Activated CD8-positive, alpha-beta T cell treated with anti-CD3 and anti-CD28 coated beads for 36 hours (primary cell): ENCODE data around the gene DGKZ. TPM values are rescaled to one million over a fixed set of nuclear protein-coding genes. Genes with fewer than 3 reads are reported as not detected.
"Not testable (repeated sequence)": the region's sequence is repeated elsewhere in the genome, so short reads cannot be mapped to it uniquely, and the experiment has no call there.

Experiments used
- ATAC-seq: fragments of 200-7000 bp; cut with Tn5 transposase; one replicate; pipeline ENCODE4 v1.10.0; 2021; ENCODE audit warnings: mild to moderate bottlenecking, moderate library complexity
- CTCF ChIA-PET: fragments of 350-600 bp; sonication (Branson Sonifier 250); formaldehyde crosslinking; loops from one replicate; lab custom pipeline; 2021; ENCODE audit warnings: antibody characterized with exemption; lab: Charles Lee
- POLR2A ChIA-PET: fragments of 350-600 bp; sonication (Branson Sonifier 250); formaldehyde crosslinking; loops from one replicate; lab custom pipeline; 2021; ENCODE audit warnings: antibody characterized with exemption; lab: Charles Lee
- DNase-seq: peaks from one replicate; pipeline ENCODE4 v3.0.0-alpha.2; 2020
- H3K27ac Mint-ChIP-seq: one replicate; pipeline ENCODE4 v1.8.0; 2021; ENCODE audit warnings: mild to moderate bottlenecking, mixed read lengths
- H3K27me3 Mint-ChIP-seq: one replicate; pipeline ENCODE4 v1.8.0; 2021; ENCODE audit warnings: mixed read lengths
- H3K36me3 Mint-ChIP-seq: one replicate; pipeline ENCODE4 v1.8.0; 2021; ENCODE audit warnings: low read depth, mixed read lengths
- H3K4me1 Mint-ChIP-seq: one replicate; pipeline ENCODE4 v1.8.0; 2021; ENCODE audit warnings: low read depth, mixed read lengths
- H3K4me3 Mint-ChIP-seq: one replicate; pipeline ENCODE4 v1.8.0; 2021; ENCODE audit warnings: mild to moderate bottlenecking, moderate library complexity, mixed read lengths
- H3K9me3 Mint-ChIP-seq: one replicate; pipeline ENCODE4 v1.8.0; 2021; ENCODE audit warnings: mixed read lengths
- intact Hi-C: fragments of 100-400 bp; cut with micrococcal nuclease; formaldehyde crosslinking; loops from one replicate; pipeline ENCODE4 v1.10.0; 2022
- total RNA-seq, 2 experiments: library from RNA; stranded (reverse); gene quantifications; one replicate each; pipeline ENCODE4 v1.2.3, GENCODE V29; 2021
- TF ChIP-seq, protein P1 (sequence below): fragments of 200-600 bp; IDR thresholded peaks from one replicate; pipeline ENCODE4 v1.8.0; 2022; ENCODE audit warnings: antibody characterized with exemption, mild to moderate bottlenecking

DGKZ gene
- total RNA-seq, 2 experiments from 2014 or later: 94.4 to 94.9 TPM

DNA sequence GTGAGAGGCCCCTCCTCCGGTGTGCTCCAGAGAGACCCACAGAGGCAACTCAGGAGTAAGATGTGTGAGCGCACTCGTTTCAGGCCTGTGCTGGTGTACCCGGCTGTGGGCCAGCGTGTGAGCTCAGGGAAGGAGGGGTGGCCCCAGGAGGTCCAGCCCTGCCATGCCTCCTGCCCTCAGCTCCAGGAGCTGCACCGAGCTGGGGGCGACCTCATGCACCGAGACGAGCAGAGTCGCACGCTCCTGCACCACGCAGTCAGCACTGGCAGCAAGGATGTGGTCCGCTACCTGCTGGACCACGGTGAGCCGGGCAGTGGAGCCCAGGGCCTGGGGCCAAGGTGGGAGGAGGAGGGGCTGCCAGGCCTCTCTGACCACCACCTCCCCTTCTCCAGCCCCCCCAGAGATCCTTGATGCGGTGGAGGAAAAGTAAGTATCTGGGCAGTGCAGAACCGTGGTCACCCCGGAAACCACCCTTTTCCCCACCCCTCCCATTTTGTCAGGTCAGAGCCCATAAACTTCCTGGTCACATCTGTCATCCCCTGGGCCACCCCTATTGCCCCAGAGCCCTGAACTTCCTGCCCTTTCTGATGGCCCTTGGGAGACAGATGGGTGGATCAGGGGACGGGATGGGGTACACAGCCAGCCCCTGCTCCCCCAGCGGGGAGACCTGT, 31.7 kb downstream of the DGKZ start:
- Mint-ChIP-seq H3K27ac (peak overlapping the region; percentile 34), H3K36me3 (peaks cover 18% of the 10 kb centered on the region), H3K4me1 (peaks cover 15% of the 10 kb centered on the region), H3K9me3 (no peaks in the 10 kb centered on the region), H3K27me3 (peaks cover 5% of the 10 kb centered on the region), H3K4me3 (no peak overlapping the region)
- intact Hi-C loops: no loop called here
- DNase-seq (no peak), ATAC-seq (no peak)
- ChIA-PET CTCF (interaction anchor here (1.5 to 4.6 kb wide), 3 partner anchors 10 to 27 kb away, joined by 6 to 22 read pairs (median 9); no protein-coding TSS in a partner anchor), POLR2A (interaction anchor here (0.7 to 1.4 kb wide), 7 partner anchors 9 to 136 kb away, joined by 3 read pairs; no protein-coding TSS in a partner anchor)
- TF ChIP-seq, protein P1, sequence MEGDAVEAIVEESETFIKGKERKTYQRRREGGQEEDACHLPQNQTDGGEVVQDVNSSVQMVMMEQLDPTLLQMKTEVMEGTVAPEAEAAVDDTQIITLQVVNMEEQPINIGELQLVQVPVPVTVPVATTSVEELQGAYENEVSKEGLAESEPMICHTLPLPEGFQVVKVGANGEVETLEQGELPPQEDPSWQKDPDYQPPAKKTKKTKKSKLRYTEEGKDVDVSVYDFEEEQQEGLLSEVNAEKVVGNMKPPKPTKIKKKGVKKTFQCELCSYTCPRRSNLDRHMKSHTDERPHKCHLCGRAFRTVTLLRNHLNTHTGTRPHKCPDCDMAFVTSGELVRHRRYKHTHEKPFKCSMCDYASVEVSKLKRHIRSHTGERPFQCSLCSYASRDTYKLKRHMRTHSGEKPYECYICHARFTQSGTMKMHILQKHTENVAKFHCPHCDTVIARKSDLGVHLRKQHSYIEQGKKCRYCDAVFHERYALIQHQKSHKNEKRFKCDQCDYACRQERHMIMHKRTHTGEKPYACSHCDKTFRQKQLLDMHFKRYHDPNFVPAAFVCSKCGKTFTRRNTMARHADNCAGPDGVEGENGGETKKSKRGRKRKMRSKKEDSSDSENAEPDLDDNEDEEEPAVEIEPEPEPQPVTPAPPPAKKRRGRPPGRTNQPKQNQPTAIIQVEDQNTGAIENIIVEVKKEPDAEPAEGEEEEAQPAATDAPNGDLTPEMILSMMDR: no peak

DNA sequence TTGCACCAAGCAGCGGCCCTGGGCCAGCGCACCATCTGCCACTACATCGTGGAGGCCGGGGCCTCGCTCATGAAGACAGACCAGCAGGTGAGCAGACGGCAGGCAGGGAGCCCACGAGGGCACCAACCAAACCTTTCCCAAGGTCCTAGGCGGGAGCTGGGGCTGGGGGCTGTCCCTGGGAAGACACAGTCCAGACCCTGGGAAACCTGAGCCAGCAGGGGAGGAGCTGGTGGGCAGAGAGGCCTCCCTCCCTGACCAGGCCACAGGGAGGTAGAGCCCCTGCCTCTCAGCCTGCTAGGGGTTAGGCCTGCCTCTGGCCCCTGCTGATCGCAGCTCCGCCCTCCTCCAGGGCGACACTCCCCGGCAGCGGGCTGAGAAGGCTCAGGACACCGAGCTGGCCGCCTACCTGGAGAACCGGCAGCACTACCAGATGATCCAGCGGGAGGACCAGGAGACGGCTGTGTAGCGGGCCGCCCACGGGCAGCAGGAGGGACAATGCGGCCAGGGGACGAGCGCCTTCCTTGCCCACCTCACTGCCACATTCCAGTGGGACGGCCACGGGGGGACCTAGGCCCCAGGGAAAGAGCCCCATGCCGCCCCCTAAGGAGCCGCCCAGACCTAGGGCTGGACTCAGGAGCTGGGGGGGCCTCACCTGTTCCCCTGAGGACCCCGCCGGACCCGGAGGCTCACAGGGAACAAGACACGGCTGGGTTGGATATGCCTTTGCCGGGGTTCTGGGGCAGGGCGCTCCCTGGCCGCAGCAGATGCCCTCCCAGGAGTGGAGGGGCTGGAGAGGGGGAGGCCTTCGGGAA, 32.4 kb downstream of the DGKZ start:
- DNase-seq, ATAC-seq, H3K9me3 Mint-ChIP-seq, intact Hi-C loops, H3K4me3 Mint-ChIP-seq, H3K27me3 Mint-ChIP-seq: not testable (repeated sequence)
- POLR2A ChIA-PET: interaction anchor here (0.9 to 2.2 kb wide), 6 partner anchors 11 to 137 kb away, joined by 3 to 7 read pairs (median 3); partner anchors contain the start of gene CHRM4
- H3K36me3 Mint-ChIP-seq: peaks cover 18% of the 10 kb centered on the region
- H3K4me1 Mint-ChIP-seq: peaks cover 15% of the 10 kb centered on the region
- peak overlapping the region; percentile 34 for H3K27ac Mint-ChIP-seq
- CTCF ChIA-PET: interaction anchor here (4.6 kb wide), 1 partner anchor 28 kb away, joined by 22 read pairs; no protein-coding TSS in a partner anchor

DNA sequence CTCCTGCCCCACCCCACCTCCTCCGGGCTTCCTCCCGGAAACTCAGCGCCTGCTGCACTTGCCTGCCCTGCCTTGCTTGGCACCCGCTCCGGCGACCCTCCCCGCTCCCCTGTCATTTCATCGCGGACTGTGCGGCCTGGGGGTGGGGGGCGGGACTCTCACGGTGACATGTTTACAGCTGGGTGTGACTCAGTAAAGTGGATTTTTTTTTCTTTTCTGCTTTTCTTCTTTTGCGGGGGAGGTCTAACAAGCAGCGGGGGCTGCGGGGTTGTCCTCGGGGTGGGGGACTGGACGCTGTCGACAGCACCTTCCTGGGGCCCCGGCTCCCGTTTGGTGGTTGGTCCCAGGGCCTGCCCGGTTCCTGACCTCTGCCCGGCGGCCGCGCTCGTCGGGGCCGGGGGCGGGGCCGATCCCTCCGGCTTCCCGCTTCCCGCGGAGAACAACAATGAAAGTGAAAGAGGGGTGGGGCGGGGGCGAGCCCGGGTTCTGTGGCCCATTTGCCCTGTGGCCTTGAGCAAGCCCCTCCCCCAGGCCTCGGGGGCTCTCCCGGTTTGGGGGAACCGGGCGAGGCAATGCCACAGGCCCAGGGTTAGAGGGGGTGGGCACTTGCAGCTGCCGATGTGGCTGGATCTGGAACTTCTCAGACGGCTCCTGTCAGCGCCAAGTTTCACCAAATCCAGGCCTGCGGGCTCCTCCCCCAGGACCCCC, 33.2 kb downstream of the DGKZ start:
- H3K4me1 Mint-ChIP-seq: peaks cover 15% of the 10 kb centered on the region
- peak overlapping the region; percentile 68 for H3K4me3 Mint-ChIP-seq
- ATAC-seq (peak; percentile 68), DNase-seq (peak; percentile 91)
- H3K9me3 Mint-ChIP-seq: no peaks in the 10 kb centered on the region
- TF ChIP-seq, protein P1: no peak
- intact Hi-C loops: no loop called here
- POLR2A ChIA-PET: interaction anchor here (0.9 to 2.2 kb wide), 4 partner anchors 11 to 144 kb away, joined by 3 to 7 read pairs (median 5); partner anchors contain the start of gene CHRM4
- peaks cover 13% of the 10 kb centered on the region for H3K36me3 Mint-ChIP-seq
- peak overlapping the region; percentile 70 for H3K27ac Mint-ChIP-seq
- CTCF ChIA-PET: interaction anchor here (0.9 to 4.6 kb wide), 3 partner anchors 9 to 73 kb away, joined by 3 to 22 read pairs (median 4); no protein-coding TSS in a partner anchor
- peaks cover 7% of the 10 kb centered on the region for H3K27me3 Mint-ChIP-seq

DNA sequence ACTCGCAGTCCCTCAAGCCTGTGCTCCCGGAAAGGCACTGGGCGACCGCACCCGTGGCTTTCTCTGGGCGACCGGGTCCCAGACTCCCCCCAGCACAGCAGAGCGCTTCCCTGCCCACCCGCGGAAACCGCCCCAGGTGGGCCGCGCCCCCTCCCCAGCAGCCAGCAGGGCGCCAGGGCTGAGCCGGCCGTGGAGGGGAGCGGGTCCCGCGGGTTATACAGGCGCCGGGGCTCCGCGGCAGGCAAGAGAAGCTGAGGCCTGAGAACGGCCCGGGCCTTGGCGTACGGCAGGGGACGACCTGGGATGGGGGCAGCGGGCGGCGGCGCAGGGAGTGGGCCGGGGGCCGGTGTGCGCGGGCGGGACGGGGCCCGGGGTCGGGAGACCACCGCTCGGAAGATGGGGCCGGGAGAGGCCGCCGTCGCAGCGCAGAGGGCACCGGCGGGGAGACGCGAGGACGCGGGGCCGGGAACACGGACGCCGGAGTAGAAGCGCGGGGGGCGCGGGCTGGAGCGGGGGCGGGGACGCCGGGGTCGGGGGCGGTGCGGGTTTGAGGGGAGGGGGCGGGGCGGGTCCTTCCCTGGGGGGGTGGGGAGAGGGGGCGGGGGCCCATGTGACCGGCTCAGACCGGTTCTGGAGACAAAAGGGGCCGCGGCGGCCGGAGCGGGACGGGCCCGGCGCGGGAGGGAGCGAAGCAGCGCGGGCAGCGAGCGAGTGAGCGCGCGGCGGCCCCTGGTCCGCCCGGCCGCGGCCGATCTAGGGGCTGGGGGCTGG, 34.0 kb downstream of the DGKZ start, which contains the start of gene MDK:
Gene MDK, plus strand, starts transcription at position 622 of the 771 bp plus-strand sequence. CDS start 389 bp downstream, outside the sequence.
- H3K27ac Mint-ChIP-seq: peak within 1 kb of the TSS; percentile 70
- peak within 1 kb of the TSS; percentile 68 for H3K4me3 Mint-ChIP-seq
- intact Hi-C loops: no loop called here

More for the DNA sequence above, 34.0 kb downstream of the DGKZ start, which contains the start of gene MDK:
- peaks cover 12% of the 10 kb centered on the region for H3K27me3 Mint-ChIP-seq
- TF ChIP-seq, protein P1: no peak
- ChIA-PET POLR2A (interaction anchor here (0.6 to 2.2 kb wide), 5 partner anchors 11 to 1340 kb away, joined by 3 to 7 read pairs (median 4); partner anchors contain the start of gene CHRM4), CTCF (interaction anchor here (0.9 to 4.6 kb wide), 3 partner anchors 8 to 73 kb away, joined by 3 to 22 read pairs (median 4); no protein-coding TSS in a partner anchor)
- DNase-seq (peak; percentile 38), ATAC-seq (peak; percentile 20)
- H3K4me1 Mint-ChIP-seq: peaks cover 15% of the 10 kb centered on the region
- no peaks in the 10 kb centered on the region for H3K9me3 Mint-ChIP-seq
- peaks cover 13% of the 10 kb centered on the region for H3K36me3 Mint-ChIP-seq
